ENCODE data around the gene IFT80. TPM values are rescaled to one million over a fixed set of nuclear protein-coding genes. Genes with fewer than 3 reads are reported as not detected.

The IFT80 gene
- total and polyA plus RNA-seq, 2 of the 4 experiments (the other 2 are of a cell fraction), result 15.2 to 16.8 TPM

DNA sequence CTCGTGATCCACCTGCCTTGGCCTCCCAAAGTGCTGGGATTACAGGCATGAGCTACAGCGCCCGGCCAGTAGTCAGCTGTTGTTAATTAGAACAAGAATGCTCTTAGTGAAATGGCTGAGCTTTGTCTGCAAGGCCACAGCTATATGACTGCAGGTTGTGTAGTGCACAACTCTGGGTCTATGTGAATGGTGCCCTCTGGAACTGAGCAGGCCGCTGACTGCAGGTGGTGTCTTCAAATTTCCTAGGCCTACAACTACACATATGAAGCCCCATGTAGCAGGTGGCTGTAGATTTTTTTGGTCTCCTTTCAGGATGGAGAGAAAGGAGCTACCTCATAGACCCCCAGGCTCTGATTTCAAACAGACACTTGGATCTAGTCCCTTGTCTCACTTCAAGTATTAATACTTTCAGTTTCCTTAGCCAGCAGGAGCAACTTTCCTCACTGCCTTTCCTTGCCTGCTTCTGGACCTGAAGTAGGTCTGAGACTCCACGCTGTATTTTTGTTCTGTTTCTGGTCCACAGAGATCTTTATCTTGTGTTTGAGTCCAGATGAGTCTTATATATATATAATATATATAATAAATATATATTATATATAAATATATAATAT is 86.9 kb downstream of the IFT80 start:
- Histone ChIP-seq H2BK20ac (ENCODE audit: low read depth, low read length) (no peak overlapping the region), H2AK9ac (replicated peaks; ENCODE audit: low read depth, low read length, poor library complexity) (no peak overlapping the region), H3K4me1 (ENCODE audit: control insufficient read depth, insufficient read depth, low read length) (no peaks in the 10 kb centered on the region), H3K4me3 (ENCODE audit: insufficient read depth, low read depth, low read length) (no peak overlapping the region), H2BK5ac (ENCODE audit: low read depth, low read length, poor library complexity, severe bottlenecking) (no peak overlapping the region), H3K14ac (replicated peaks; ENCODE audit: low read depth, low read length) (no peak overlapping the region), H2BK120ac (ENCODE audit: low read depth, low read length) (no peak overlapping the region), H3K23ac (ENCODE audit: low read depth, low read length) (no peak overlapping the region), H3K36me3 (ENCODE audit: control insufficient read depth, insufficient read depth, low read length) (peaks cover 3% of the 10 kb centered on the region; the same call in 1 of the 2 replicates), H4K8ac (ENCODE audit: low read depth in 2 of 2, low read length in 2 of 2) (no peak overlapping the region), H3K9me3 (ENCODE audit: control insufficient read depth, insufficient read depth, low read length) (no peaks in the 10 kb centered on the region), H4K5ac (ENCODE audit: low read depth, low read length) (no peak overlapping the region), H3K9me1 (ENCODE audit: insufficient read depth, low read length) (no peaks in the 10 kb centered on the region), H3K27ac (ENCODE audit: insufficient read depth, low read length) (no peak overlapping the region), H4K20me1 (ENCODE audit: insufficient read depth, low read length) (no peaks in the 10 kb centered on the region), H3K27me3 (ENCODE audit: control insufficient read depth, insufficient read depth, low read length) (no peaks in the 10 kb centered on the region), H3K18ac (ENCODE audit: low read depth, low read length) (no peak overlapping the region), H4K91ac (ENCODE audit: insufficient read depth, low read depth, low read length) (no peak overlapping the region), H2BK15ac (ENCODE audit: low read depth, low read length) (no peak overlapping the region), H2AK5ac (ENCODE audit: low read depth, low read length) (no peak overlapping the region), H3K4me2 (ENCODE audit: low read depth, low read length) (no peak overlapping the region), H3K56ac (ENCODE audit: extremely low read depth, insufficient read depth, low read length) (no peak overlapping the region), H3K79me1 (ENCODE audit: low read depth in 1 of 2, low read length in 2 of 2) (no peaks in the 10 kb centered on the region), H2AFZ (replicated peaks; ENCODE audit: low read length, poor library complexity) (no peak overlapping the region), H3K9ac (ENCODE audit: low read depth, low read length) (no peak overlapping the region), H3K4ac (ENCODE audit: low read depth, low read length) (no peak overlapping the region)
- TF ChIP-seq RFX5 (IDR thresholded peaks at IDR 0.05; ENCODE audit: low read depth, low read length), result no peak
- no peak for TF ChIP-seq RCOR1 (IDR thresholded peaks at IDR 0.05; ENCODE audit: insufficient replicate concordance, low read length)
- TF ChIP-seq CEBPB (IDR thresholded peaks at IDR 0.05; ENCODE audit: low read depth, low read length), result no peak
- TF ChIP-seq POLR2A (IDR thresholded peaks at IDR 0.05; ENCODE audit: low read depth, low read length), result no peak
- no peak for TF ChIP-seq RAD21 (IDR thresholded peaks at IDR 0.05; ENCODE audit: low read length)
- TF ChIP-seq, protein P1, sequence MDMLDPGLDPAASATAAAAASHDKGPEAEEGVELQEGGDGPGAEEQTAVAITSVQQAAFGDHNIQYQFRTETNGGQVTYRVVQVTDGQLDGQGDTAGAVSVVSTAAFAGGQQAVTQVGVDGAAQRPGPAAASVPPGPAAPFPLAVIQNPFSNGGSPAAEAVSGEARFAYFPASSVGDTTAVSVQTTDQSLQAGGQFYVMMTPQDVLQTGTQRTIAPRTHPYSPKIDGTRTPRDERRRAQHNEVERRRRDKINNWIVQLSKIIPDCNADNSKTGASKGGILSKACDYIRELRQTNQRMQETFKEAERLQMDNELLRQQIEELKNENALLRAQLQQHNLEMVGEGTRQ (IDR thresholded peaks at IDR 0.05; ENCODE audit: low read depth, low read length), result no peak
- no peak for TF ChIP-seq MAFK (IDR thresholded peaks at IDR 0.05; ENCODE audit: low read depth, low read length)
- no peak for TF ChIP-seq CHD1 (IDR thresholded peaks at IDR 0.05; ENCODE audit: low read depth, low read length)
- TF ChIP-seq NFE2L2 (IDR thresholded peaks at IDR 0.05; ENCODE audit: low read depth, low read length), result no peak
- TF ChIP-seq, protein P2, sequence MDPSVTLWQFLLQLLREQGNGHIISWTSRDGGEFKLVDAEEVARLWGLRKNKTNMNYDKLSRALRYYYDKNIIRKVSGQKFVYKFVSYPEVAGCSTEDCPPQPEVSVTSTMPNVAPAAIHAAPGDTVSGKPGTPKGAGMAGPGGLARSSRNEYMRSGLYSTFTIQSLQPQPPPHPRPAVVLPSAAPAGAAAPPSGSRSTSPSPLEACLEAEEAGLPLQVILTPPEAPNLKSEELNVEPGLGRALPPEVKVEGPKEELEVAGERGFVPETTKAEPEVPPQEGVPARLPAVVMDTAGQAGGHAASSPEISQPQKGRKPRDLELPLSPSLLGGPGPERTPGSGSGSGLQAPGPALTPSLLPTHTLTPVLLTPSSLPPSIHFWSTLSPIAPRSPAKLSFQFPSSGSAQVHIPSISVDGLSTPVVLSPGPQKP (IDR thresholded peaks at IDR 0.05; ENCODE audit: borderline replicate concordance, low read depth, low read length), result no peak
- TF ChIP-seq, protein P3, sequence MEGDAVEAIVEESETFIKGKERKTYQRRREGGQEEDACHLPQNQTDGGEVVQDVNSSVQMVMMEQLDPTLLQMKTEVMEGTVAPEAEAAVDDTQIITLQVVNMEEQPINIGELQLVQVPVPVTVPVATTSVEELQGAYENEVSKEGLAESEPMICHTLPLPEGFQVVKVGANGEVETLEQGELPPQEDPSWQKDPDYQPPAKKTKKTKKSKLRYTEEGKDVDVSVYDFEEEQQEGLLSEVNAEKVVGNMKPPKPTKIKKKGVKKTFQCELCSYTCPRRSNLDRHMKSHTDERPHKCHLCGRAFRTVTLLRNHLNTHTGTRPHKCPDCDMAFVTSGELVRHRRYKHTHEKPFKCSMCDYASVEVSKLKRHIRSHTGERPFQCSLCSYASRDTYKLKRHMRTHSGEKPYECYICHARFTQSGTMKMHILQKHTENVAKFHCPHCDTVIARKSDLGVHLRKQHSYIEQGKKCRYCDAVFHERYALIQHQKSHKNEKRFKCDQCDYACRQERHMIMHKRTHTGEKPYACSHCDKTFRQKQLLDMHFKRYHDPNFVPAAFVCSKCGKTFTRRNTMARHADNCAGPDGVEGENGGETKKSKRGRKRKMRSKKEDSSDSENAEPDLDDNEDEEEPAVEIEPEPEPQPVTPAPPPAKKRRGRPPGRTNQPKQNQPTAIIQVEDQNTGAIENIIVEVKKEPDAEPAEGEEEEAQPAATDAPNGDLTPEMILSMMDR (conservative IDR thresholded peaks at IDR 0.05; ENCODE audit: low read depth, low read length), result no peak
- TF ChIP-seq SMC3 (IDR thresholded peaks at IDR 0.05; ENCODE audit: low read depth, low read length), result no peak
- TF ChIP-seq MAZ (IDR thresholded peaks at IDR 0.05; ENCODE audit: borderline replicate concordance, low read depth, low read length), result no peak
- no TSS peak for BruUV-seq (replicated peaks)
- ChIA-PET POLR2A (ENCODE audit: unreplicated experiment) (no interaction called here), CTCF (interaction anchor here (0.6 kb wide), 1 partner anchor 1802 kb away, joined by 3 read pairs; no protein-coding TSS in a partner anchor)
- dilution Hi-C loops (cut with HindIII; ENCODE audit: low sequenced_read_pairs, unreplicated experiment), result no loop called here
- intact Hi-C loops (cut with micrococcal nuclease), result no loop called here
- in situ Hi-C loops (cut with MboI; ENCODE audit: low sequenced_read_pairs), result no loop called here
- WGBS, 2 experiments (ENCODE audit: extremely low coverage in 2 of 2, insufficient read length in 1 of 2), result no CpG with 5 or more reads among the region's 5 CpGs
- DNase-seq (no peak), ATAC-seq (ENCODE audit: low read depth) (no peak)
